HG03457 (cell line): ENCODE results near the gene USP6.
"Not testable (repeated sequence)": the region's sequence is repeated elsewhere in the genome, so short reads cannot be mapped to it uniquely, and the experiment has no call there.

Experiments
- ATAC-seq: cut with Tn5 transposase; IDR thresholded peaks from one replicate; pipeline ENCODE4 v1.9.1; 2021; ENCODE audit warnings: moderate number of reproducible peaks; ENCODE audit not compliant: unreplicated experiment

The USP6 gene

GRCh38 chr17:5183410-5183793 lies 67.6 kb downstream of the USP6 start:
- ATAC-seq, result no peak

GRCh38 chr17:5184288-5184687 lies 68.5 kb downstream of the USP6 start:
- ATAC-seq, result no peak

GRCh38 chr17:5191541-5192417 lies 75.9 kb downstream of the USP6 start, which contains the start of gene ZNF594:
TSS of gene ZNF594 (minus strand) at chr17:5191868. CDS start at chr17:5184256, 7,612 bp downstream.
- peak; percentile 90 for ATAC-seq

GRCh38 chr17:5194346-5194745 lies 78.5 kb downstream of the USP6 start:
- no peak for ATAC-seq

GRCh38 chr17:5198472-5198871 lies 82.6 kb downstream of the USP6 start:
- ATAC-seq, result no peak

- no peak for ATAC-seq
Observed at GRCh38 chr17:5200360-5200759, 84.5 kb downstream of the USP6 start.

GRCh38 chr17:5201011-5201410 lies 85.2 kb downstream of the USP6 start:
- ATAC-seq, result no peak

GRCh38 chr17:5203178-5203907 lies 87.5 kb downstream of the USP6 start:
- ATAC-seq, result no peak

GRCh38 chr17:5203908-5204294 lies 88.1 kb downstream of the USP6 start:
- ATAC-seq, result no peak

GRCh38 chr17:5209396-5209795 lies 93.6 kb downstream of the USP6 start:
- ATAC-seq, result no peak

- no peak for ATAC-seq
Observed at GRCh38 chr17:5210091-5210490, 94.3 kb downstream of the USP6 start.

- ATAC-seq, result no peak
Observed at GRCh38 chr17:5210614-5211252, 94.9 kb downstream of the USP6 start.

- no peak for ATAC-seq
Observed at GRCh38 chr17:5211458-5211857, 95.6 kb downstream of the USP6 start.

- not testable (repeated sequence) for ATAC-seq
Observed at GRCh38 chr17:5217562-5217961, 101.7 kb downstream of the USP6 start.

- ATAC-seq, result no peak
Observed at GRCh38 chr17:5219536-5219935, 103.7 kb downstream of the USP6 start.

GRCh38 chr17:5220074-5220473 lies 104.2 kb downstream of the USP6 start:
- no peak for ATAC-seq

- ATAC-seq, result not testable (repeated sequence)
Observed at GRCh38 chr17:5221912-5222311, 106.1 kb downstream of the USP6 start.
